GM21737 (cell line): ENCODE data around the gene ITPR2.
"Not testable (repeated sequence)": the region's sequence is repeated elsewhere in the genome, so short reads cannot be mapped to it uniquely, and the experiment has no call there.

Source experiments
- ATAC-seq: cut with Tn5 transposase; IDR thresholded peaks from one replicate; pipeline ENCODE4 v1.9.1; 2021; ENCODE audit warnings: mild to moderate bottlenecking, moderate library complexity; ENCODE audit not compliant: unreplicated experiment

The ITPR2 gene

DNA sequence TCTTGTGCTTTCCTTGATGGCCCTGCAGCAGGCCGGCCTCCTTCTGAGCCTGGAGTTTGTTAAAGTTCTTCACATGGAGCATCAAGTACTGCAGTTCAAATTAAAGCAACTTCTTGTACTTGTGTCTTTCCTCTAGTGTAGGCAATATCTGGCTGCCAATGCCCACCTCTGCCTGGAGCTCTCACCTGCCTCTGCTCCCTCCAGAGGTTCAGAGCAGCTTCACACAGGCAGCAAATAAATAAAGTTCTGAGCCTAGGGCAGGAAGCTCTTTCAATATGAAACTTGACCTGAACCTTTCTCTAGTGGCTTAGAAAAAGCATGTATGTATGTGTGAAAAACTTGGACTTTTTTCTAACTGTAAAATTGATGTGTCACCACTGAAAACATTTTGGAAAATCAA lies 65.9 kb downstream of the ITPR2 start:
- ATAC-seq: no peak

- no peak for ATAC-seq
These were observed 70.8 kb downstream of the ITPR2 start for GRCh38 chr12:26762186-26762585.

- no peak for ATAC-seq
These were observed 71.2 kb downstream of the ITPR2 start for GRCh38 chr12:26761775-26762174.

DNA sequence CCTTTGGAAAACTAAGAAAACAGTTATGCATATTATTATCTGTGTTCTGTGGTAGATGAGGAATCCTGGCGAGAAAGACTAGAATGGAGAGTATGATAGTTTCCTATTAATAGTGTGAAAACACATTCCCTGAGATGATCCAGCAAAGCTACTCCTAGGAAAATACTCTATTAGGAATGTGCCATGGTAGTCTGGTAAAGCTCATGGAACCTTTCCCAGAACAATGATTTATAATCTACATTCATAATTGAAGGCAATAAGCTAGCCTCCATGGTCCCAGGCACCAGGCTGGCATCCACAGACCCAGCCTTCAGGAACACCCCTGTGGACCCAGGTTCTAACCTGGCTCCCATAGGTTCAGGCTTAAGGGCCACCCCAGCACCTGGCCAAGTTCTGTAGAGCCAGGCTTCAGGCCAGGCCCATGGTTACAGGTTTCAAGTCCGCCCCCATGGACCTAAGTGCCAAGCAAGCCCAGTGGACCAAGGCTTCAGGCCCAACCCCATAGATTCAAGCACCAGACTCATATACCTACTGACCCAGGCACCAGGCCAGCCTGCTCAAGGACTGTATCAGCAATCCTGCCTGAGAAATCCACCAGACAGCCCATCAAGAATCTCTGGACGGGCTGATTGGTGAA lies 72.2 kb downstream of the ITPR2 start:
- no peak for ATAC-seq

DNA sequence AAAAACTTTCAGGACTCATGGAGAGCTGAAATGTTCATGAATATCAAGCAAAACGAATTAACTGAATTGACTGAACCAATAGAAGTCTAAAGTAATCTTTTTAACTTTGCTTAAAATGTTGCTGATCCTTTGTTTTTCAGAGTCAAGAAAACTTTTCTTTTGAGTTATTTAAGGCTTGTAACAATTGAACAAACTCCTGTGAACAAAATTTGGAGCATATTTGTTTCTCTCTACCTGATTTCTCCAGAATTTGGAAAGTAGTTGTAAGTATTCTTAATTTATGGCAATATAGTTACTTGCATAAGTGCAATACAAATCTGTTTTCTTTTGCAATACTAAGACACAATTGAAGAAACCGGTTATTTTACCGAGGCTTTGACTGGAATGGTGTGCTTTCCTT lies 77.6 kb downstream of the ITPR2 start:
- not testable (repeated sequence) for ATAC-seq

DNA sequence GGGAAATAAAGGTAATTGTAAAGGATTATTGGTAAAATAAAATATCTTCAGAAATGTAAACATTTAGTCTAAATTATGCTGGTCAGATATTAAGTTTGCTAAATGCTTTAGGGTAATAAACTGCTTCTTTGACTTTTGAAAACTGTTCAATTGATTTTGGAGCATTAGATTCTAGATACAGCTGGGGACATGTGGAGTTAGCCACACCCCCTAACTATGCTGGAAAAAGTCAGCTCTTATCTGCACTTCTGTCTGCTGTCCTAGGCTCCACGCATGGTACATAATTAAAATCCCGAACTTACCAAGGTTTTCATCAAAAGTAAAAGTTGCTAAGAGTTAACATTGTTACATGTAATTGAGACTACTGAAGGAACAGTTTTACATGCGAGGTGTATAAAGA lies 78.8 kb downstream of the ITPR2 start:
- no peak for ATAC-seq

DNA sequence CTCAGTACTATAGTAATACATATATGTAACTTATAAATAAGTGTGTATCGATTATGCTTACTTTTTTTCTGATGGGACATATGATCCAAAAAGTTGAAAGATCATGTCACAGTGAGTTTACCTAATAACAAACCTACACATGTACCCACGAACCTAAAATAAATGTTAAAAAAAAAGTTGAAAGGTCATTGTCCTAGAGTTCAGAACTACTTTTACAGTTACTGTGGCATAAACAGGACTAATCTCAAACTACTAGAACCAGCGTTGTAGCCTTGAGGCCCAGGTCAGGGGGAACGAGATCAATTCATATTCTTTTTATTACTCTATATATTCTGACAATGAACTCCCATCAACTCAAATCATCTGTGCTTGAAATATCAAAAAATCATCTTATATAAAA lies 81.8 kb downstream of the ITPR2 start:
- ATAC-seq: no peak

DNA sequence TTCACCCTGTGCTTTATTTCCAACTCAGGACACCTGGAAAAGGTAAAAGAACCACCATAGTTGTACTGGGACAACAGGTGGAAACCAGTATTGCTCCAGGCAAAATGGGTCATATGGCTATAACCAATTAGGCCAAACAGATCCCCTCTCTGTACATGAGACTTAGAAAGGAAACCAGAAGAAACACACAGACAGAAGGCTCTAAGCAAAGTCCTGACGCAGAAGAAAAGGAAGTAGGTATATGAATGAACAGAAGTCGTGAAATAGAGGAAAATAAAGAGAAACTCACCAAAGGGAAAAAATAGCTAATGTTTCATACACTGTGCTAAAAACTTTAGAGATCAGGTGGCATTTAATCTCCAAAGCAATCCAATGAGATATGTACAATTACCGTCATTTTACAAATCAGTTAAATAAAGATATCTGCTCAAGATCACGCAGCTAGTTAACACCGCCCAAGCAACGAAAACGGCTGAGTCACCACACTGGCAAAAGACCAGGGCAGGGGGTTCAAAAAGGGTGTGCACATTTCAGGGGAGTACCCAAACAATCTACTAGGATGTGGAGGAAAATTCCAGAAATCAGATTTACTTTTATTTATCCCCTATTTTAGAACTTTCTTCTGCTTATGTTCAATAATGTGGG lies 82.3 kb downstream of the ITPR2 start:
- ATAC-seq: peak; percentile 34

DNA sequence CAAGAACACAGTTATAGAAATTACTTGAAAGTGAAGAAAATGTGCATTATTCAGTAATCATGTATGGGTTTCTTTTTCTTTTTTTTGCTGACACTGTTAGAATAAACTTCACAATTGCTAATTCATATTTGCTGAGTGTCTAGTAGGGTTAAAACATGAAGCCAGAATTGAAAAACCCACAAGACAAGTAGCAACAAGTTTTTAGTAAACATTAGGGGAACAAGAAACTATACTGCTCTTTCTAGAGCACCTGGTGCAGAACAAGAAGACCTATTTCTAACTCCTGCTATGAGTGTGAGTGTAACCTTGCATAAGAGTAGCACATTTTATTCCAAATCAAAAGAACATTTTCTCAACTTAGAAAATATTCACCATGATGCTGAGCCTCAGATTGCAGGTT lies 83.2 kb downstream of the ITPR2 start:
- peak; percentile 61 for ATAC-seq

GRCh38 chr12:26748741-26749431 lies 84.1 kb downstream of the ITPR2 start:
- ATAC-seq: peak; percentile 44

- ATAC-seq: peak; percentile 4
These were observed 84.6 kb downstream of the ITPR2 start for GRCh38 chr12:26748412-26748740.

DNA sequence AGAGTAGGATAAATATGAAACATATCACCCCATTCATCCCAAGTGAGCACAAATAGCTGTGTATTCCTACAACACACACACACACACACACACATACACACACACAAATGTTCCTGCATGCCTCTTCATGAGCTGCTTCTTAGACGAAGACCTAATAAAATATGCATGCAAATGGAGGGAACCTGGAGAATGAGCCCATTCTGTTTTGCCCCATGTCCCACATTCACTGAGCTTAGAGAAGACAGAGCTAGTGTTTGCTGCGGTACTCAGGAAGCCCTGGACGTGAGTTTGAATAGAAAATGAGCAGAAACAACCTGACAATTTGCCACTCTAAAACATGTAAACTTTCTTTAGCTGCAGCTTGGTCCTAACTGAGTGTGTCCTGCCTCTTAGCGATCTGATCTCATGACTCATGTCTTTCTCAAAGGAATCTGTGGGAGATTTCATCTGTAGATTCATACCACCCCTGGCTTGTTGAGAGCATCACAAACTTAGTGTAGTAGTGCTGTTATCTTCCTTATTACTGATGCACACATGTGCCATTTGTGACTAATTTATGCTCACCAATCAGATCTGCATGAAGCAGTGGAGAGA lies 86.8 kb downstream of the ITPR2 start:
- ATAC-seq: no peak

GRCh38 chr12:26744697-26745440 lies 88.1 kb downstream of the ITPR2 start:
- no peak for ATAC-seq

- no peak for ATAC-seq
These were observed 88.9 kb downstream of the ITPR2 start for GRCh38 chr12:26744042-26744626.

DNA sequence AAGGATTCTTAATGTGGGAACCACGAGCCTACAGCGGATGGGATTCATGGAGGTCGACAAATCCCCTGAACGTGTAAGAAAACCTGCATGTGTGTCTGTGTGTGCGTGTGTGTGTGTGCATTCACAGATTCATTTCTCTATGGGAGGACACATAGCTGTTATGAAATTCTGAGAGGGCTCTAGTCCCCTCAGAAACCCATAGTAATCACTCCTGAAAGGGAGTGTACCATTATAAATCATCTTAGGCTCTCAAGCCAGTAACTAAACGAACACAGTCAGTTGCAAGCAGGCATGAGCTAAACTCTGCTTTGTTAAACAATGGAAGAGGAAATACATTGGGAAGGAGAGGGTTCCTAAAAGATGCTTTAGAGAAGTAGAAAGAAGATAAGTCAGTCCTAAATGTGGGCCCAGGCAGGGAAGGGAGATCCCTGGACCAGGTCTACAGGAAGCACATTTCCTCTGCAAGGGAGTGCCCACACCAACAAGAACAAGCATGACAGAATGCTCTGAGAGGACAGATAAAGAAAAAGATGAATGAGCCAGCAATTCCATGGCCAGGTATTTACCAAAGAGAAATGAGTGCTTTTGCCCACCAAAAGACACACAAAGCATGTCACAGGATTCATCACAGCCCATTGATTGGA lies 91.3 kb downstream of the ITPR2 start:
- ATAC-seq: no peak

DNA sequence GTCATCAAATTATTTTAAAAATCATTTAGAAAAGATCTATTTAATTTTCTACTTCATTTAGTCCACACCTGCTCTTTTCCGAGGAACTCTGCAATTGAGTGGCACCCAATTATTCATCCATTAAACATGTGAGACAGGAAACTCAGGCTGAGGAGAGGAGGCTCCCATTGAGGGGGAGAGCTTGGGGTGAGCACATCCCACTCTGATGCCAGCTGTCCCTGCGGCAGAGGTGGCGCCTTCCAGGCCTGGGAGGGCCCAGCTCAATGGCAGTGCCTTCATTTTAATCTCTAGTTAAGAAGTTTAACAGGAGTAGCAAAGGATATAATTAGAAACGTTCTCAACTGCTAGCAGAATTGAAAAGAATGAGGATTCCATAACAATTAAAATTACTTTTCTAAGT lies 92.0 kb downstream of the ITPR2 start:
- ATAC-seq: no peak

DNA sequence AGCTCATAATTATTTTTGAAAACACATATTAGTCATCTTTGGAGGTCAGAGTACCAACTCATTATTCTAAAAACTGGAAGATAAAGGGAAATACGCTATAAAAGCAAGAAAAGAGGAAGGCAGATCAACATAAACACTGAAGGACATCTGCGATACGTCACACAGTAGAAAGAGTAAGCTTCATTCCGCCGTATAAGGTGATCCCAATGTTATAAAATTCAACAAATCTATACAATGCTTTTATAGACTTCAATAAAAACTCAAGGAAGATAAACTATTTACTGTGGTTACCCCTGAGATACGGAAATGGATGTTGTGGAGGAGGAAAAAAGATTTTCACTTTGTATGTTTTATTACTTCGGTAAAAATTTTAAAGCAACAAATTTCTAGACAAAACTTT lies 92.6 kb downstream of the ITPR2 start:
- no peak for ATAC-seq

DNA sequence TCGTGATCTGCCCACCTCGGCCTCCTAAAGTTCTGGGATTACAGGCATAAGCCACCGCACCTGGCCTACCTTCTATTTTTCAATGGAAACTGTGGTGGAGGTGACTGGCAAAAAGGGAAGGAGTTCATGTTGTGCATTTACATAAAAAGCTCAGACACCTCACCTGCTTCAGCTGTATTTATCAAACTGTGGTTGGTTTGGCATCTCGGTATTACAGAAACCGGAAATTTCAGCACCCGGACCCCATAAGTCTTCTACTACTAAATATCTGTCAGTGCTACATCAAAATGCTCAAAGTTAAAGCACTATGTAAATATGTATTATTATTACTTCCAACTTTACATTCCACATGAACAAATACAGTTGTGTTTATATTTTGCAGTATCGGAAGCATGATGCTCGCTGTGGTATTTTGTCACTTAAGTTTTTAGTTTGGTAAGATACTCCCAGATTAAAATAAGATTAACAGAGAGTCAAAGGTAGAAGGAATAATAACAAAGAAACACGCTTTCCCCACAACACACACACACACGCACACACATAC lies 95.4 kb downstream of the ITPR2 start:
- ATAC-seq: no peak

GRCh38 chr12:26736563-26737486 lies 96.2 kb downstream of the ITPR2 start:
- ATAC-seq: no peak
